ENCODE measurements around the gene RALGPS1. TPM values are rescaled to one million over a fixed set of nuclear protein-coding genes. Genes with fewer than 3 reads are reported as not detected.

Gene RALGPS1
- total RNA-seq, 2 experiments from 2014 or later, result 1.9 to 2.2 TPM

- Mint-ChIP-seq H3K4me3 (no peak overlapping the region), H3K9me3 (no peaks in the 10 kb centered on the region), H3K4me1 (peaks cover 9% of the 10 kb centered on the region), H3K27me3 (peaks cover 16% of the 10 kb centered on the region), H3K27ac (no peak overlapping the region), H3K36me3 (ENCODE audit: low read depth) (no peaks in the 10 kb centered on the region)
- ChIA-PET CTCF (no interaction called here), POLR2A (no interaction called here)
- no peak for DNase-seq
Observed at GRCh38 chr9:126919193-126919592, 4.6 kb downstream of the RALGPS1 start.

DNA sequence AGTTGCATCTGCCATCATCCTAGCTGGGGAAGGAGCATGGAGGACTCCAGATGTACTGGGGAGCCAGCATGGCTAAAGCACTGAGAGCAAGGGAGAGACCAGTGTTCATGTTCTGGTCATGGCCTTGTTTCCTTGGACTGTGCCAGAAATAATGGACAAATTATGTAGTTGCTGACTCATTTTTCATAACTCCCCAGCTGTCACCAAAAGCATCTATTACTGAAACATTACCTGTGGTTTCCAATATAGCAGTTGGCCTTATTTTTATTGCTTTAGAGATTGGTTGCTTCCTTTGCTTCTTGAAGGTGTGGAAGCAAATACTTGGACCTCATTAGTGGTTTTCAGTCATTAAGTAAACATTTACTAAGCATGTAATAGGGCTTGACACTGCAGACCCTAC lies 11.3 kb downstream of the RALGPS1 start:
- DNase-seq, result no peak
- H3K4me3 Mint-ChIP-seq, result no peak overlapping the region
- H3K9me3 Mint-ChIP-seq, result no peaks in the 10 kb centered on the region
- ChIA-PET POLR2A (no interaction called here), CTCF (interaction anchor here (0.6 to 0.9 kb wide), 3 partner anchors 9 to 1149 kb away, joined by 3 read pairs; no protein-coding TSS in a partner anchor)
- no peaks in the 10 kb centered on the region for H3K36me3 Mint-ChIP-seq (ENCODE audit: low read depth)
- H3K27ac Mint-ChIP-seq, result no peak overlapping the region
- H3K4me1 Mint-ChIP-seq, result no peaks in the 10 kb centered on the region
- H3K27me3 Mint-ChIP-seq, result peaks cover 4% of the 10 kb centered on the region

DNA sequence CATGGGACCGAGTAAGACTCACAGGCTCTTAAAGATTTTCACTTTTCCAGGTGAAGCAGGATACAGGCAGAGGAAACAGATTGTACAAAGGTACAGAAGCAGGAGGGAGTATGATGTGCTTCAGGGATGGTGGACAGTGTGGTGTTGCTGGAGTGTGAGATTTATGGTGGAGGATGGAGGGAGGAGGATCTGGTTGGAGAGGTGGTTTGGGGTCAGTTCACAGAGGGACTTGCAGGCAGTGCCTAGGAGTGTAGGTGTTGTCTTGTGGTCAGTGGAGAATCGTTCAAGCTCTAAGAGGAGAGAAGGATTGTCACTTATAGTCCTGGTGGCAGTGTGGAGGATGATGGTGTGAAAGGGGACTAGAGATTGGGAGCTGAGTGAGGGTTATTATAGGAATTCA lies 11.8 kb downstream of the RALGPS1 start:
- H3K4me3 Mint-ChIP-seq, result no peak overlapping the region
- H3K4me1 Mint-ChIP-seq, result no peaks in the 10 kb centered on the region
- no peak for DNase-seq
- ChIA-PET POLR2A (no interaction called here), CTCF (interaction anchor here (0.9 kb wide), 1 partner anchor 36 kb away, joined by 3 read pairs; no protein-coding TSS in a partner anchor)
- H3K27ac Mint-ChIP-seq, result no peak overlapping the region
- H3K9me3 Mint-ChIP-seq, result no peaks in the 10 kb centered on the region
- H3K27me3 Mint-ChIP-seq, result peaks cover 6% of the 10 kb centered on the region
- no peaks in the 10 kb centered on the region for H3K36me3 Mint-ChIP-seq (ENCODE audit: low read depth)

GRCh38 chr9:126927419-126927818 lies 12.8 kb downstream of the RALGPS1 start:
- Mint-ChIP-seq H3K4me1 (no peaks in the 10 kb centered on the region), H3K27me3 (peaks cover 11% of the 10 kb centered on the region), H3K36me3 (ENCODE audit: low read depth) (no peaks in the 10 kb centered on the region), H3K9me3 (no peaks in the 10 kb centered on the region), H3K27ac (no peak overlapping the region), H3K4me3 (no peak overlapping the region)
- ChIA-PET POLR2A (no interaction called here), CTCF (no interaction called here)
- no peak for DNase-seq

DNA sequence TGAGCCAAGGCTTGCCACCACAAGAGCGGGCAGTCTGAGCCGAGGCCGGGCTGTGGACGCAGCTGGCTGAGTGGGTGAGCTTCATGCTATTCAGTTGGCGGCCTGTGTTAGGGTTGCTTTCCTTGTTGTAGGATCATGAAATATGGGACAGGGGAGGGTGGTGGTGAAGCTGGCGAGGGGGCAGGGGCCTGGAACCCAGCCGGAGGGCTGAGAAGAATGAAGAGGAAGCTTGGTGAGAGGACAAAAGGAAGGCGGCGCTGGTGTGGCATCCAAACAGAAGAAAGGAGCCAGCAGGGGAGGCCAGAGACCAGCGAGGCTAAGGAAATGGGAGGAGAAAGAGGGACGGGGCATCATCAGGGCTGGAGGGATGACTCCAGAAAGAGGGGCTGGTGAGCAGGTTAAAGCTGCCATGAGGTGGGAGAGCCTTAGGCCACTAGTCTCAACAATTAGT lies 18.3 kb downstream of the RALGPS1 start:
- ChIA-PET POLR2A (no interaction called here), CTCF (interaction anchor here (0.6 to 1.1 kb wide), 3 partner anchors 28 to 475 kb away, joined by 3 to 4 read pairs (median 3); no protein-coding TSS in a partner anchor)
- DNase-seq, result no peak
- H3K4me1 Mint-ChIP-seq, result no peaks in the 10 kb centered on the region
- H3K36me3 Mint-ChIP-seq (ENCODE audit: low read depth), result no peaks in the 10 kb centered on the region
- no peak overlapping the region for H3K4me3 Mint-ChIP-seq
- H3K27me3 Mint-ChIP-seq, result peaks cover 12% of the 10 kb centered on the region
- H3K27ac Mint-ChIP-seq, result no peak overlapping the region
- no peaks in the 10 kb centered on the region for H3K9me3 Mint-ChIP-seq

GRCh38 chr9:126933334-126933980 lies 18.9 kb downstream of the RALGPS1 start:
- no peak overlapping the region for H3K27ac Mint-ChIP-seq
- H3K27me3 Mint-ChIP-seq, result peaks cover 12% of the 10 kb centered on the region
- POLR2A ChIA-PET, result no interaction called here
- H3K9me3 Mint-ChIP-seq, result no peaks in the 10 kb centered on the region
- DNase-seq, result no peak
- H3K36me3 Mint-ChIP-seq (ENCODE audit: low read depth), result no peaks in the 10 kb centered on the region
- no peak overlapping the region for H3K4me3 Mint-ChIP-seq
- H3K4me1 Mint-ChIP-seq, result no peaks in the 10 kb centered on the region
- CTCF ChIA-PET, result interaction anchor here (0.6 to 1.1 kb wide), 3 partner anchors 27 to 474 kb away, joined by 3 to 4 read pairs (median 3); no protein-coding TSS in a partner anchor

DNA sequence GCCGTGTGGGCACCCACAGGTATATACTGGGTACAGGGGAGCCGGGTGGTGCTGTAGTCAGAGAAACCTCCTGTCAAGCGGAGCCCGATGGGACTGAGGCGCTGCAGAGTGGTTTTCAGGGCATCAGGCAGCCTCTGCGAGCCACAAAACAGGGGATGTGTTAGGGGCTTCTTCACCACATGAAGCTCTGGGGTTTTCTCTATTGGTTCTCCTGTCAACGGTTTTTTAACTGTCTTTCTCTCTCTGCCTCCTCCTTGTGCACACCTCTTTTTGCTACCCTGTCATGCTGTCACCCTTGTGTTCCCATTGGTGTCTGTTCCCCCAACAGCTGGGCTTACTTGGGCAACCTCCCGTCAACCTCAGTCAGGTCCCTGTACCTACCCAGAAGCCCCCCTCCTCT lies 19.9 kb downstream of the RALGPS1 start:
- ChIA-PET POLR2A (no interaction called here), CTCF (interaction anchor here (1.0 to 1.2 kb wide), 3 partner anchors 9 to 591 kb away, joined by 3 read pairs; no protein-coding TSS in a partner anchor)
- Mint-ChIP-seq H3K27me3 (peaks cover 10% of the 10 kb centered on the region), H3K36me3 (ENCODE audit: low read depth) (no peaks in the 10 kb centered on the region), H3K4me3 (no peak overlapping the region), H3K9me3 (no peaks in the 10 kb centered on the region), H3K27ac (no peak overlapping the region), H3K4me1 (no peaks in the 10 kb centered on the region)
- DNase-seq, result no peak

DNA sequence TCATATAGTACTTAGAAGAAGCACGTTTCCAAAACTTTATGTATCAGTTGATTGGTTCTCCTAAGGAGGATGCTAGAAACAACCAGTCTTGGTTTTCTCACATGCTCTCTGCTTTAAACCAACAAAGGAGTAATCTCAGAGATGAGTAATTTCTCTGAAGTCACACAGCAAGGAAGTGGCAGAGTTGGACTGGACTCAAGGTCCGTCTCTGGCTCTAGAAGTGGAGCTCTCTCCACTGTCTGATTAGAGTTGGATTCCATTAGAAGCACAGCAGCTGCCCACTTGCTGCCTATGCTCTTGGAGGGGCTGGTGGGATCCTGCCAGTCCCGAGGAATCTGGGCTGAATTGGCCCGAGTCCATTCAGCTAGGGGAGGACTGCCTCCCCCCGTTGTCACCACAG lies 21.0 kb downstream of the RALGPS1 start:
- Mint-ChIP-seq H3K9me3 (no peaks in the 10 kb centered on the region), H3K4me1 (peaks cover 2% of the 10 kb centered on the region), H3K27me3 (peaks cover 12% of the 10 kb centered on the region), H3K36me3 (ENCODE audit: low read depth) (no peaks in the 10 kb centered on the region), H3K27ac (no peak overlapping the region), H3K4me3 (no peak overlapping the region)
- no peak for DNase-seq
- CTCF ChIA-PET, result interaction anchor here (1.1 kb wide), 1 partner anchor 263 kb away, joined by 3 read pairs; no protein-coding TSS in a partner anchor
- POLR2A ChIA-PET, result no interaction called here

DNA sequence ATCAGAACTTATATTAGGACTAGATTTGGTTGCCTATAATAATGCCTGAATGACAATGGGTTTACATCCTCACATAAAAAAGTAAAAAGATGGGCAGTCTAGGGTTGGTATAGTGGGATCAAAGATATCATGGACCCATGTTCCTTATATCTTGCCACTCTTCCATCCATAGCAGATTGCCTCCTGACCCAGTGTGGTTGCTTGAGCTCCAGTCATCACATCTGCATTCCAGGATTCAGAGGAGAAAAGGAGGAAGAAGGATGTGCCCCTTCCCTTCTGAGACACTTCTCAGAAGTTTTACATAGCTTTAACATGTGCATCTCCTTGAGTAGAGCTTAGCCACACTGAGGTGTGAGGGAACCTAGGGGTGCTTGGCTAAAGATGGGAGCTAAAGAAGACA lies 22.9 kb downstream of the RALGPS1 start:
- POLR2A ChIA-PET, result no interaction called here
- H3K27ac Mint-ChIP-seq, result no peak overlapping the region

DNA sequence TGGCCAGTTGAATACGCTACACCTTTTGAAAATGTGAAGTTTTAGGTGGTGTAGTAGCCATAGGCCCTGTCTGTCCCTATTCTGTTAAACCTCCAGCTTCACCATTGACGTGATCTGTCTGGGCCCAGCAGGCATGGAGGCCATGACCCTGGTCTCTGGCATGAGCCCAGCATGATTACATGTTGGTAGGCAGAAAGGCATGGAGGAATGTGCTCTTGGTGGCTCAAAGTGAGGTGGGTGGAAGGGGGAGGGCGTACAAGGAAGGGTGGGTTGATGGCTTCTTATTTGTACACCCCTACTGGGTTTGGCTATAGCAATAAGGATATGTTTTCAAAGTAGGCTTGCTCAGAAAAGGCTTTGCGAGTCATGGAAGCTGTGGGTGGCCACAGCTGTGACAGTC lies 23.7 kb downstream of the RALGPS1 start:
- no peaks in the 10 kb centered on the region for H3K36me3 Mint-ChIP-seq (ENCODE audit: low read depth)
- peaks cover 21% of the 10 kb centered on the region for H3K27me3 Mint-ChIP-seq
- no peak overlapping the region for H3K4me3 Mint-ChIP-seq
- H3K27ac Mint-ChIP-seq, result no peak overlapping the region
- H3K9me3 Mint-ChIP-seq, result no peaks in the 10 kb centered on the region
- CTCF ChIA-PET, result interaction anchor here (1.6 kb wide), 1 partner anchor 263 kb away, joined by 4 read pairs; no protein-coding TSS in a partner anchor
- POLR2A ChIA-PET, result no interaction called here
- DNase-seq, result no peak
- H3K4me1 Mint-ChIP-seq, result peaks cover 5% of the 10 kb centered on the region

More for the DNA sequence above, 22.9 kb downstream of the RALGPS1 start:
- CTCF ChIA-PET, result interaction anchor here (1.6 kb wide), 1 partner anchor 264 kb away, joined by 4 read pairs; no protein-coding TSS in a partner anchor
- H3K27me3 Mint-ChIP-seq, result peaks cover 19% of the 10 kb centered on the region
- no peaks in the 10 kb centered on the region for H3K36me3 Mint-ChIP-seq (ENCODE audit: low read depth)
- no peak for DNase-seq
- H3K4me3 Mint-ChIP-seq, result no peak overlapping the region
- no peaks in the 10 kb centered on the region for H3K9me3 Mint-ChIP-seq
- H3K4me1 Mint-ChIP-seq, result peaks cover 5% of the 10 kb centered on the region

DNA sequence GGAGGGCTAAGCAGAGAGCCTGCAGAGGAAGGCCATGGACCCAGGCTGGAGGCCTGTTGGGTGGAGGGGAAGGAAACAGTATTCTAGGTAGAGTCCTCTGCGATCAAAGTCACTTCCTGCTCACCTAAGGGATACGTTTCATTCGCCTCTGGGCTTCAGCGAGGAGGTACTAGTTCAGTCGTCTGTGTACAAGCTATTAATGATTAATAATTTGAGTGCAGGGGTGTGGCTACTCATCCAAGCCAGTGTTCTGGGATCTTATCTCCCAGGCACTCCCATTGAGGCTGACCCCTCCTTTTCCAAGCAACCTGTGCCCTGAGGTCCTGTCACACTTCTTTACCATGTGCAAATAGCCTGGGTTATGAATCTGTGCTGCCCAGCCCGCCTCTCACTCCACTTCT lies 25.2 kb downstream of the RALGPS1 start:
- Mint-ChIP-seq H3K4me1 (peaks cover 5% of the 10 kb centered on the region), H3K36me3 (ENCODE audit: low read depth) (no peaks in the 10 kb centered on the region), H3K27me3 (peaks cover 22% of the 10 kb centered on the region), H3K27ac (no peak overlapping the region), H3K9me3 (no peaks in the 10 kb centered on the region), H3K4me3 (no peak overlapping the region)
- POLR2A ChIA-PET, result no interaction called here
- CTCF ChIA-PET, result interaction anchor here (1.2 to 2.8 kb wide), 5 partner anchors 21 to 639 kb away, joined by 3 to 28 read pairs (median 4); no protein-coding TSS in a partner anchor
- DNase-seq, result no peak

DNA sequence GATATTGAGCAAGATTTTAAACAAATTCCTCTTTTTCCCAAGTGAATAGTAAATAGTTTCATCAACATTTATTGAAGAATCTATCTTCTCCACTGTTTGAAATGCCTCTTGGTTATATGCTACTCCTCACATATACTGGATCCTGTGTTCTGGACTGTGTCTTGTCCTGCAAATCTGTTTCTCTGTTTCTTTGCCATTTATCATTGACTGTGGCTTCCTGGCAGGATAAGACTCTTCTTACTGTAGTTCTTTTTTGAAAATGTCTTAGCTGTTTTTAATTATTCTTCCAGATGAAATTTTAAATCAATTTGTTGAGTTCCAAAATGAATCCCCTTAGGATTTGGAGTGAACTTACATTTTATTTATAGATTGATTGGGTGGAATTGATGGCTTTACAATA lies 27.8 kb downstream of the RALGPS1 start:
- POLR2A ChIA-PET, result no interaction called here
- peaks cover 5% of the 10 kb centered on the region for H3K4me1 Mint-ChIP-seq

DNA sequence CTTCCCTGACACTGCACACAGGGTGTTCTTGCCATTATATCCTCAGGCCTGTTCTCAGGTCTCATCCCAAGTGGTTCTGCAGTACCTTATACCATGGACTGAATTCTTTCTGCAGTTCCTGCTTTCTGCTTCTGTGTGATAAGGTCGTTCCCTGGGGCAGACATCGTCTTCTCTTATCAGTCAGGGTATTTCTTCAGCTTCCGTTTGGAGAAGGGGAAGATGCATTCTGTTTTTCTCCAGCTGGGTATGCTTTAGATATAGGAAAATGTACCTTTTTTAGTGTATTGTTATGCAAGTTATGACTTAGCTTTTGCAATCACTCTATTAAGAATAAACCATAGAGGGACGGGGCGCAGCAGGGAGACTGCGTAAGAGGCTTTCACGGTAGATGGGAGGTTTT lies 31.1 kb downstream of the RALGPS1 start:
- no peak for DNase-seq
- Mint-ChIP-seq H3K4me3 (no peak overlapping the region), H3K36me3 (ENCODE audit: low read depth) (no peaks in the 10 kb centered on the region), H3K9me3 (no peaks in the 10 kb centered on the region), H3K4me1 (peaks cover 2% of the 10 kb centered on the region), H3K27ac (no peak overlapping the region), H3K27me3 (peaks cover 22% of the 10 kb centered on the region)
- ChIA-PET POLR2A (no interaction called here), CTCF (interaction anchor here (1.1 kb wide), 1 partner anchor 269 kb away, joined by 4 read pairs; no protein-coding TSS in a partner anchor)

More for the DNA sequence above, 27.8 kb downstream of the RALGPS1 start:
- peaks cover 24% of the 10 kb centered on the region for H3K27me3 Mint-ChIP-seq
- CTCF ChIA-PET, result no interaction called here
- H3K4me3 Mint-ChIP-seq, result no peak overlapping the region
- no peak overlapping the region for H3K27ac Mint-ChIP-seq
- H3K9me3 Mint-ChIP-seq, result no peaks in the 10 kb centered on the region
- no peaks in the 10 kb centered on the region for H3K36me3 Mint-ChIP-seq (ENCODE audit: low read depth)
- no peak for DNase-seq
